Measurements from ENCODE around the gene SLC22A15.

DNA sequence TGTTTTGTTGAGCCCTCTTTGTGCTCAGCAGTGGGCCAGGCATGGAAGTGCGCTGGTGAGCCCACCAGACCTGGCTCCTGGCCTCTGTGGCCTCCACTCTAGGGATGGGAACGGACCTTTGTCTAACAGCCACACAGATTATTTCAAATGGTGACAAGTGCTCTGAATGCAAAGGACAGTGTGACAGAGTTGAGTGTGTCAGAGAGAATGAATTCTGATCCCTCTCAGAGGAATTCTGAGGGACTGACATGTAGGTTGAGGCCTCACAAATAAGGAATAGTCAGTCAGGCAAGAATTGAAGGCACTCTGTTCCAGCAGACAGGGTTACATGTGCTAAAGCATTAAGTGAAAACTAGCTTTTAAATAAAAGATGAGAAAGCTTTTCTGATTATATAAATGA is 123.6 kb downstream of the SLC22A15 start:
- TF ChIP-seq, protein P1, sequence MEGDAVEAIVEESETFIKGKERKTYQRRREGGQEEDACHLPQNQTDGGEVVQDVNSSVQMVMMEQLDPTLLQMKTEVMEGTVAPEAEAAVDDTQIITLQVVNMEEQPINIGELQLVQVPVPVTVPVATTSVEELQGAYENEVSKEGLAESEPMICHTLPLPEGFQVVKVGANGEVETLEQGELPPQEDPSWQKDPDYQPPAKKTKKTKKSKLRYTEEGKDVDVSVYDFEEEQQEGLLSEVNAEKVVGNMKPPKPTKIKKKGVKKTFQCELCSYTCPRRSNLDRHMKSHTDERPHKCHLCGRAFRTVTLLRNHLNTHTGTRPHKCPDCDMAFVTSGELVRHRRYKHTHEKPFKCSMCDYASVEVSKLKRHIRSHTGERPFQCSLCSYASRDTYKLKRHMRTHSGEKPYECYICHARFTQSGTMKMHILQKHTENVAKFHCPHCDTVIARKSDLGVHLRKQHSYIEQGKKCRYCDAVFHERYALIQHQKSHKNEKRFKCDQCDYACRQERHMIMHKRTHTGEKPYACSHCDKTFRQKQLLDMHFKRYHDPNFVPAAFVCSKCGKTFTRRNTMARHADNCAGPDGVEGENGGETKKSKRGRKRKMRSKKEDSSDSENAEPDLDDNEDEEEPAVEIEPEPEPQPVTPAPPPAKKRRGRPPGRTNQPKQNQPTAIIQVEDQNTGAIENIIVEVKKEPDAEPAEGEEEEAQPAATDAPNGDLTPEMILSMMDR (conservative IDR thresholded peaks at IDR 0.05 in 1 of 2, IDR thresholded peaks at IDR 0.05 in 1 of 2; ENCODE audit: extremely low read depth in 1 of 2, insufficient read depth in 1 of 2, low read depth in 1 of 2, low read length in 2 of 2): no peak
- TF ChIP-seq EZH2 (IDR thresholded peaks at IDR 0.05; ENCODE audit: borderline replicate concordance, low read length): no peak
